ENCODE data around the gene TNK1. TPM values are rescaled to one million over a fixed set of nuclear protein-coding genes. Genes with fewer than 3 reads are reported as not detected.

The TNK1 gene
- total RNA-seq, 1 experiment from 2014 or later = 10.1 TPM

DNA sequence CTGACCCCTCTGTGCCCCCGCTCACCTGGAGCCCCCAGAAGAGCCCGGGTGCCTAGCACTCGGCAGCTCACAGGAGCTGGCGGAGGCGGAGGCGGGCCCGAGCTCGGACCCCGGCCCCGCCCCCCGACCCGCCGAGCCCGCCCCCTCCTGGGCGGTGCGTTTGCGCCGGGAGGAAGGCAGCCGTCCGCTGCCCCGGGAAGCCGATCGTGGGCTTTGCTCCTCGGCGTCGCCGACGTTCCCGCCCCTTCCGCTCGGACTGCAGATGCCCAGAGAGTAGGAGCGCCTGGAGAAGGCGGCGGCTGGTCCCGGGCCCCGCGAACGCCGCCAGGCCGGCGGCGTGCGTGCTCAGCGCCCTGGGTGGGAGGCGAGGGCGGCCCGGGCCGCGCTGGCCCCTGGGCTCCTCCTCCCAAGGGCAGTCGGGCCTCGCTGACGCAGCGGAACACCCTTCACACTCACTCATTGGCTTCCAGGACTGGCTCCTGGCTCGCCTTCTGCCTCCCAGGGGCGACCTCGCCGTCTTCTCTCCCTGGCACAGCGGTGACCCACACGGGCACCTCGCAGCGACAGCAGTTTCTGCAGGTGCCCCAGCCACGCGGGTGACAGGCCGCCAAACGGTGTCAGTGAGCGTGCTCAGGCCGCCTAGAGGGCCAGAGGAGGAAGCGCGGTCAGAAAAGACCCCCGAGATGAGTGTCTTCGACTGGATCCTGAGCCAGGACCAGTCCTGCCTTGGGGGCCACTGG, 13.7 kb downstream of the TNK1 start, which contains the start of gene PLSCR3:
TSS of gene PLSCR3 (minus strand) at position 74 of the 740 bp plus-strand sequence. CDS start 415 bp downstream, outside the sequence.
- no peak within 1 kb of the TSS for H2AFZ ChIP-seq (ENCODE audit: low read length)
- H3K27me3 Mint-ChIP-seq (ENCODE audit: low read depth) = peaks cover 2% of the 10 kb centered on the region
- no peak within 1 kb of the TSS; the same call in 1 of the 2 replicates for H2BK15ac ChIP-seq (ENCODE audit: low read depth, low read length)
- H3K79me2 ChIP-seq (ENCODE audit: insufficient read depth, low read length) = no peaks in the 10 kb centered on the region
- no CpG with 5 or more reads among the region's 71 CpGs for WGBS (ENCODE audit: extremely low coverage, insufficient read length, low lambda C conversion rate)
- no peak within 1 kb of the TSS for H2AK5ac ChIP-seq (ENCODE audit: insufficient read length, low read length)
- TF ChIP-seq, protein P1, sequence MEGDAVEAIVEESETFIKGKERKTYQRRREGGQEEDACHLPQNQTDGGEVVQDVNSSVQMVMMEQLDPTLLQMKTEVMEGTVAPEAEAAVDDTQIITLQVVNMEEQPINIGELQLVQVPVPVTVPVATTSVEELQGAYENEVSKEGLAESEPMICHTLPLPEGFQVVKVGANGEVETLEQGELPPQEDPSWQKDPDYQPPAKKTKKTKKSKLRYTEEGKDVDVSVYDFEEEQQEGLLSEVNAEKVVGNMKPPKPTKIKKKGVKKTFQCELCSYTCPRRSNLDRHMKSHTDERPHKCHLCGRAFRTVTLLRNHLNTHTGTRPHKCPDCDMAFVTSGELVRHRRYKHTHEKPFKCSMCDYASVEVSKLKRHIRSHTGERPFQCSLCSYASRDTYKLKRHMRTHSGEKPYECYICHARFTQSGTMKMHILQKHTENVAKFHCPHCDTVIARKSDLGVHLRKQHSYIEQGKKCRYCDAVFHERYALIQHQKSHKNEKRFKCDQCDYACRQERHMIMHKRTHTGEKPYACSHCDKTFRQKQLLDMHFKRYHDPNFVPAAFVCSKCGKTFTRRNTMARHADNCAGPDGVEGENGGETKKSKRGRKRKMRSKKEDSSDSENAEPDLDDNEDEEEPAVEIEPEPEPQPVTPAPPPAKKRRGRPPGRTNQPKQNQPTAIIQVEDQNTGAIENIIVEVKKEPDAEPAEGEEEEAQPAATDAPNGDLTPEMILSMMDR (conservative IDR thresholded peaks at IDR 0.05) = peak; percentile 64; the same call in 2 of the 3 replicates
- peak; percentile 96 for DNase-seq
- no peak within 1 kb of the TSS for H3K4ac ChIP-seq (ENCODE audit: low read depth, low read length)
- H3K14ac ChIP-seq (ENCODE audit: insufficient read depth, low read length) = peak within 1 kb of the TSS; percentile 51
- H4K8ac ChIP-seq (replicated peaks; ENCODE audit: insufficient read length, low read depth, low read length) = no peak within 1 kb of the TSS
- H3K4me1 Mint-ChIP-seq = peaks cover 22% of the 10 kb centered on the region in 2 experiments
- H3K4me3 Mint-ChIP-seq = peak within 1 kb of the TSS; percentile 87 to 96
- H3K4me2 ChIP-seq (ENCODE audit: insufficient read depth, insufficient read length, low read length) = peak within 1 kb of the TSS; percentile 92
- H2BK20ac ChIP-seq (ENCODE audit: low read depth, low read length, poor library complexity, severe bottlenecking) = no peak within 1 kb of the TSS
- H3K27me3 ChIP-seq (ENCODE audit: insufficient read depth, low read length) = no peaks in the 10 kb centered on the region
- H2BK12ac ChIP-seq (ENCODE audit: insufficient read length, low read depth, low read length) = no peak within 1 kb of the TSS
- H3K4me1 ChIP-seq (ENCODE audit: insufficient read depth, low read length) = peaks cover 7% of the 10 kb centered on the region; the same call in 1 of the 2 replicates
- H3K36me3 Mint-ChIP-seq (ENCODE audit: insufficient read depth in 1 of 3, low read depth in 3 of 3) = peaks cover 12 to 27% (median 19%) of the 10 kb centered on the region in 3 experiments
- H3K79me1 ChIP-seq (ENCODE audit: insufficient read depth, low read depth, low read length, poor library complexity, severe bottlenecking) = no peaks in the 10 kb centered on the region
- no peak within 1 kb of the TSS for H2BK5ac ChIP-seq (ENCODE audit: insufficient read length, low read length)
- H3K27ac ChIP-seq (ENCODE audit: insufficient read length, low read depth, low read length) = no peak within 1 kb of the TSS
- H3K23ac ChIP-seq (ENCODE audit: insufficient read length, low read depth, low read length) = no peak within 1 kb of the TSS
- no peak within 1 kb of the TSS for H3K9ac ChIP-seq (ENCODE audit: extremely low read depth, insufficient read length, low read length)
- H2BK120ac ChIP-seq (ENCODE audit: low read depth, low read length, poor library complexity, severe bottlenecking) = no peak within 1 kb of the TSS
- no peak within 1 kb of the TSS for H4K91ac ChIP-seq (ENCODE audit: insufficient read length, low read depth, low read length)
- peaks cover 2% of the 10 kb centered on the region for H4K20me1 ChIP-seq (ENCODE audit: control insufficient read depth, insufficient read depth, insufficient read length)
- no peak within 1 kb of the TSS for H3K18ac ChIP-seq (ENCODE audit: insufficient read length, low read depth, low read length)
- peak within 1 kb of the TSS; percentile 67 to 94 (median 90); a peak in 5 of 7 replicates for H3K27ac Mint-ChIP-seq
- H3K56ac ChIP-seq (ENCODE audit: insufficient read length, low read depth, low read length) = no peak within 1 kb of the TSS
- no peaks in the 10 kb centered on the region; a peak in 1 of 5 replicates for H3K9me3 Mint-ChIP-seq
- no peak within 1 kb of the TSS for H4K5ac ChIP-seq (ENCODE audit: insufficient read length, low read depth, low read length)
- H3K9me3 ChIP-seq (ENCODE audit: control insufficient read depth, low read depth, low read length) = no peaks in the 10 kb centered on the region
- H3T11ph ChIP-seq (ENCODE audit: low read length) = no peak within 1 kb of the TSS
- peaks cover 12% of the 10 kb centered on the region for H3K23me2 ChIP-seq (ENCODE audit: insufficient read length, low read depth, low read length, poor library complexity, severe bottlenecking)

Data from H9 (cell line).